Measurements from ENCODE around the gene MVB12B.
A peak's percentile ranks its signal among the peaks of the same experiment; 100 is the strongest.

GRCh38 chr9:126523611-126524111 lies 197.0 kb downstream of the MVB12B start:
- TF ChIP-seq, protein P1, sequence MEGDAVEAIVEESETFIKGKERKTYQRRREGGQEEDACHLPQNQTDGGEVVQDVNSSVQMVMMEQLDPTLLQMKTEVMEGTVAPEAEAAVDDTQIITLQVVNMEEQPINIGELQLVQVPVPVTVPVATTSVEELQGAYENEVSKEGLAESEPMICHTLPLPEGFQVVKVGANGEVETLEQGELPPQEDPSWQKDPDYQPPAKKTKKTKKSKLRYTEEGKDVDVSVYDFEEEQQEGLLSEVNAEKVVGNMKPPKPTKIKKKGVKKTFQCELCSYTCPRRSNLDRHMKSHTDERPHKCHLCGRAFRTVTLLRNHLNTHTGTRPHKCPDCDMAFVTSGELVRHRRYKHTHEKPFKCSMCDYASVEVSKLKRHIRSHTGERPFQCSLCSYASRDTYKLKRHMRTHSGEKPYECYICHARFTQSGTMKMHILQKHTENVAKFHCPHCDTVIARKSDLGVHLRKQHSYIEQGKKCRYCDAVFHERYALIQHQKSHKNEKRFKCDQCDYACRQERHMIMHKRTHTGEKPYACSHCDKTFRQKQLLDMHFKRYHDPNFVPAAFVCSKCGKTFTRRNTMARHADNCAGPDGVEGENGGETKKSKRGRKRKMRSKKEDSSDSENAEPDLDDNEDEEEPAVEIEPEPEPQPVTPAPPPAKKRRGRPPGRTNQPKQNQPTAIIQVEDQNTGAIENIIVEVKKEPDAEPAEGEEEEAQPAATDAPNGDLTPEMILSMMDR (IDR thresholded peaks at IDR 0.05; ENCODE audit: low read depth, low read length) = no peak
- no peak for TF ChIP-seq POLR2A (IDR thresholded peaks at IDR 0.05; ENCODE audit: extremely low read depth, insufficient read length)
- TF ChIP-seq, protein P2, sequence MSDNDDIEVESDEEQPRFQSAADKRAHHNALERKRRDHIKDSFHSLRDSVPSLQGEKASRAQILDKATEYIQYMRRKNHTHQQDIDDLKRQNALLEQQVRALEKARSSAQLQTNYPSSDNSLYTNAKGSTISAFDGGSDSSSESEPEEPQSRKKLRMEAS (IDR thresholded peaks at IDR 0.05; ENCODE audit: low read depth, low read length) = 0 out of 2 replicates have a peak, but pooled peaks have one; percentile 25
